Gastroesophageal sphincter (tissue), 3 donors: ENCODE results near the gene COL4A2.

Experiments used
- EP300 ChIP-seq: sonication (generic); formaldehyde crosslinking; IDR thresholded peaks from one replicate; pipeline ENCODE4 v1.6.1; 2017; ENCODE audit warnings: antibody characterized with exemption, mild to moderate bottlenecking
- POLR2A ChIP-seq, 2 donors: fragments of 450-650 bp; IDR thresholded peaks; one replicate each; pipeline ENCODE4 v1.6.1; 2017; ENCODE audit warnings: antibody characterized with exemption in 2 of 2, mild to moderate bottlenecking in 2 of 2, moderate library complexity in 1 of 2
- POLR2AphosphoS5 ChIP-seq: sonication (generic); formaldehyde crosslinking; IDR thresholded peaks from one replicate; pipeline ENCODE4 v1.6.1; 2017; ENCODE audit warnings: antibody characterized with exemption
- TF ChIP-seq, protein P1 (sequence below), 4 experiments: fragments of 200-600 bp in 2 of 4; fragments of 450-650 bp in 2 of 4; sonication (generic) in 1 of 4; IDR thresholded peaks; one replicate each; pipeline ENCODE4 v1.5.1; 2017 to 2019; ENCODE audit warnings: antibody characterized with exemption in 4 of 4, mild to moderate bottlenecking in 2 of 4, moderate library complexity in 2 of 4

DNA sequence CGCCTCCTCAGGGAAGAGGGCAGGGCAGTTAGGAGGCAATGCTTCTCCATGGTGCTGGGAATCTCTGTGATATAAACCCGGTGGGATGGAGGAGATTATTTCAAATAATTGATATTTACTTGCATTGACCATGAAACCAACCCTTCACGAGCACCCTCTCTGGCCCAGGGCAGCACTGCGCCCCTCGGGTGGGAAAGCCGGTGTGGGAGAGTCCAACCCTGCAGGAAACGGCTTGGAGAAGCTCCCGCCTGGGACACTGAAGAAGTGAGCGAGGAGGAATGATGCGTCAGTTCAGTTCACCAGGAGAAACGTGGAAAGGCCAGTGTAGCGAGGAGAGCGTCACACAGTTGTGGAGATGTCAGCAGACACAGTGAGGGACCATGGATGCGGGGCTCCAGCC is 99.9 kb downstream of the COL4A2 start:
- TF ChIP-seq, protein P1, sequence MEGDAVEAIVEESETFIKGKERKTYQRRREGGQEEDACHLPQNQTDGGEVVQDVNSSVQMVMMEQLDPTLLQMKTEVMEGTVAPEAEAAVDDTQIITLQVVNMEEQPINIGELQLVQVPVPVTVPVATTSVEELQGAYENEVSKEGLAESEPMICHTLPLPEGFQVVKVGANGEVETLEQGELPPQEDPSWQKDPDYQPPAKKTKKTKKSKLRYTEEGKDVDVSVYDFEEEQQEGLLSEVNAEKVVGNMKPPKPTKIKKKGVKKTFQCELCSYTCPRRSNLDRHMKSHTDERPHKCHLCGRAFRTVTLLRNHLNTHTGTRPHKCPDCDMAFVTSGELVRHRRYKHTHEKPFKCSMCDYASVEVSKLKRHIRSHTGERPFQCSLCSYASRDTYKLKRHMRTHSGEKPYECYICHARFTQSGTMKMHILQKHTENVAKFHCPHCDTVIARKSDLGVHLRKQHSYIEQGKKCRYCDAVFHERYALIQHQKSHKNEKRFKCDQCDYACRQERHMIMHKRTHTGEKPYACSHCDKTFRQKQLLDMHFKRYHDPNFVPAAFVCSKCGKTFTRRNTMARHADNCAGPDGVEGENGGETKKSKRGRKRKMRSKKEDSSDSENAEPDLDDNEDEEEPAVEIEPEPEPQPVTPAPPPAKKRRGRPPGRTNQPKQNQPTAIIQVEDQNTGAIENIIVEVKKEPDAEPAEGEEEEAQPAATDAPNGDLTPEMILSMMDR (IDR thresholded peaks at IDR 0.05), result no peak
- no peak for TF ChIP-seq POLR2AphosphoS5
- no peak for TF ChIP-seq POLR2A (IDR thresholded peaks at IDR 0.05)
- TF ChIP-seq EP300, result no peak
